ENCODE measurements around the gene KDF1. TPM values are rescaled to one million over a fixed set of nuclear protein-coding genes. Genes with fewer than 3 reads are reported as not detected.
"Not testable (repeated sequence)": the region's sequence is repeated elsewhere in the genome, so short reads cannot be mapped to it uniquely, and the experiment has no call there.

KDF1 gene
- total and polyA plus RNA-seq, 2 donors = 2.0 to 2.3 TPM

GRCh38 chr1:26953374-26953773 is 6.9 kb downstream of the KDF1 start:
- no peaks in the 10 kb centered on the region for H3K4me1 ChIP-seq (ENCODE audit: insufficient read depth)
- no peaks in the 10 kb centered on the region for H3K36me3 ChIP-seq (ENCODE audit: insufficient read depth)
- H3K4me3 ChIP-seq (ENCODE audit: low read depth, low read length) = no peak overlapping the region
- H3K27ac ChIP-seq (ENCODE audit: low read depth) = no peak overlapping the region
- no peak for DNase-seq (ENCODE audit: extremely low spot score)
- 95% methylated on average over 5 of the region's 5 CpGs for WGBS

- no peak for DNase-seq (ENCODE audit: extremely low spot score)
Measured at GRCh38 chr1:26951821-26952497, 8.3 kb downstream of the KDF1 start.

DNA sequence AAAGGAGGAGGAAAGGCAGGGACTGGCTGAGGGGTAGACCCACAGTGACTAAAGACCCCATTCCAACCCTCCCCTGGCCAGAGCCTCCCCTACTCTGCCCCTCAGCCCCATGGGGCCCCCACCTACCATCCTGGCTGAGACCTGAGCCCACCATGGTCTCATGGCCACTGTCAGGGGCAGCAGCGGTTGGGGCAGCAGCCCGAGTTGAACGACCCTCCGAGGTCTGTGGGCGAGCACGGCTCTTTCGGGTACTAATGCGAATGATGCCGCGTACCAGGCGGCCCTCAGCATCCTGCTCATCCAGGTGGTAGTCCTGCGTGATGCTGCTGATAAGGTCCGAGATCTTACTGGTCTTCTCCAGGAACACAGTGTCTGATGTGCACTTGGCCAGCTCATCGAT is 9.1 kb downstream of the KDF1 start:
- H3K4me1 ChIP-seq (ENCODE audit: insufficient read depth) = no peaks in the 10 kb centered on the region
- no peak for DNase-seq (ENCODE audit: extremely low spot score)
- 93% methylated on average over 14 of the region's 14 CpGs for WGBS
- no peak overlapping the region for H3K4me3 ChIP-seq (ENCODE audit: low read depth, low read length)
- no peaks in the 10 kb centered on the region for H3K36me3 ChIP-seq (ENCODE audit: insufficient read depth)
- no peak overlapping the region for H3K27ac ChIP-seq (ENCODE audit: low read depth)

More at GRCh38 chr1:26951821-26952497, 8.3 kb downstream of the KDF1 start:
- Histone ChIP-seq H3K27ac (ENCODE audit: low read depth) (no peak overlapping the region), H3K4me3 (ENCODE audit: low read depth, low read length) (no peak overlapping the region), H3K4me1 (ENCODE audit: insufficient read depth) (no peaks in the 10 kb centered on the region), H3K36me3 (ENCODE audit: insufficient read depth) (no peaks in the 10 kb centered on the region)
- WGBS = 86% methylated on average over 24 of the region's 24 CpGs

- H3K4me3 ChIP-seq (ENCODE audit: low read depth, low read length) = no peak overlapping the region
- no peak for DNase-seq (ENCODE audit: extremely low spot score)
- H3K36me3 ChIP-seq (ENCODE audit: insufficient read depth) = no peaks in the 10 kb centered on the region
- 64% methylated on average over 8 of the region's 8 CpGs for WGBS
- H3K27ac ChIP-seq (ENCODE audit: low read depth) = no peak overlapping the region
- no peaks in the 10 kb centered on the region for H3K4me1 ChIP-seq (ENCODE audit: insufficient read depth)
Measured at GRCh38 chr1:26950602-26951001, 9.7 kb downstream of the KDF1 start.

GRCh38 chr1:26949926-26950319 is 10.3 kb downstream of the KDF1 start:
- Histone ChIP-seq H3K4me1 (ENCODE audit: insufficient read depth) (no peaks in the 10 kb centered on the region), H3K36me3 (ENCODE audit: insufficient read depth) (no peaks in the 10 kb centered on the region), H3K27ac (ENCODE audit: low read depth) (no peak overlapping the region), H3K4me3 (ENCODE audit: low read depth, low read length) (no peak overlapping the region)
- 70% methylated on average over 3 of the region's 3 CpGs for WGBS
- no peak for DNase-seq (ENCODE audit: extremely low spot score)

- Histone ChIP-seq H3K36me3 (ENCODE audit: insufficient read depth) (no peaks in the 10 kb centered on the region), H3K4me1 (ENCODE audit: insufficient read depth) (no peaks in the 10 kb centered on the region), H3K27ac (ENCODE audit: low read depth) (no peak overlapping the region), H3K4me3 (ENCODE audit: low read depth, low read length) (no peak overlapping the region)
- no peak for DNase-seq (ENCODE audit: extremely low spot score)
- 52% methylated on average over 1 of the region's 1 CpG for WGBS
Measured at GRCh38 chr1:26949266-26949925, 10.9 kb downstream of the KDF1 start.

DNA sequence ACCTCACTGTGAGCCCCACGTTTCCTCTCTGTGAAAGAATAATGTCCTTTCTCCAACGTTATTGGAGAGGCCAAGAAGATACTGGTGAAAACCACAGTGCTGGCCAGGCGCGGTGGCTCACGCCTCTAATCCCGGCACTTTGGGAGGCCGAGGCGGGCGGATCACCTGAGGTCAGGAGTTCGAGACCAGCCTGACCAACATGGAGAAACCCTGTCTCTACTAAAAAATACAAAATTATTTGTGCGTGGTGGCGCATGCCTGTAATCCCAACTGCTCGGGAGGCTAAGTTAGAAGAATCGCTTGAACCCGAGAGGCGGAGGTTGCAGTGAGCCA is 11.6 kb downstream of the KDF1 start:
- DNase-seq (ENCODE audit: extremely low spot score); H3K27ac ChIP-seq (ENCODE audit: low read depth); H3K36me3 ChIP-seq (ENCODE audit: insufficient read depth); H3K4me1 ChIP-seq (ENCODE audit: insufficient read depth); H3K4me3 ChIP-seq (ENCODE audit: low read depth, low read length): not testable (repeated sequence)
- 90% methylated on average over 16 of the region's 16 CpGs for WGBS

GRCh38 chr1:26946270-26946669 is 14.0 kb downstream of the KDF1 start:
- H3K36me3 ChIP-seq (ENCODE audit: insufficient read depth) = peaks cover 3% of the 10 kb centered on the region
- DNase-seq (ENCODE audit: extremely low spot score) = no peak
- WGBS = 70% methylated on average over 4 of the region's 4 CpGs
- H3K27ac ChIP-seq (ENCODE audit: low read depth) = peak overlapping the region; percentile 1
- no peak overlapping the region for H3K4me3 ChIP-seq (ENCODE audit: low read depth, low read length)
- no peaks in the 10 kb centered on the region for H3K4me1 ChIP-seq (ENCODE audit: insufficient read depth)

GRCh38 chr1:26945728-26946127 is 14.5 kb downstream of the KDF1 start:
- DNase-seq (ENCODE audit: extremely low spot score) = no peak
- WGBS = 58% methylated on average over 8 of the region's 8 CpGs
- Histone ChIP-seq H3K36me3 (ENCODE audit: insufficient read depth) (peaks cover 3% of the 10 kb centered on the region), H3K27ac (ENCODE audit: low read depth) (no peak overlapping the region), H3K4me3 (ENCODE audit: low read depth, low read length) (no peak overlapping the region), H3K4me1 (ENCODE audit: insufficient read depth) (no peaks in the 10 kb centered on the region)

DNA sequence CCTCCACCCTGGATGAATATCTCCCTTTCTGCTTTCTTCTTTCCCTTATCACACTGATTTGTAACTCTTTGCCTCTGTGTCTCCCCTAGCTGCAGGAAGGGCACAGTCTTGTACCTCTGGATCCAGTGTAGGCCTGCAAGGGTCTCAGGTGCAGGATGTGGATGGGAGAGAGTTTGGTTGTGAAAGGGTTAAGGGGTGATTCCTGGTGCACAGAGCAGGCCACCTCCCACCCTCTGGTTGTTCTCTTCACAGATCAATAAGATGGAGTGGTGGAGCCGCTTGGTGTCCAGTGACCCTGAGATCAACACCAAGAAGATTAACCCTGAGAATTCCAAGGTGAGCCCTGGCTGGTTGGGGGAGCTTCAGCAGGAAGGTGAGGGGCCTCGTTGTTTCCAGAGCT is 15.1 kb downstream of the KDF1 start:
- Histone ChIP-seq H3K4me3 (ENCODE audit: low read depth, low read length) (no peak overlapping the region), H3K27ac (ENCODE audit: low read depth) (no peak overlapping the region), H3K4me1 (ENCODE audit: insufficient read depth) (no peaks in the 10 kb centered on the region), H3K36me3 (ENCODE audit: insufficient read depth) (peaks cover 3% of the 10 kb centered on the region)
- 55% methylated on average over 2 of the region's 2 CpGs for WGBS
- no peak for DNase-seq (ENCODE audit: extremely low spot score)

DNA sequence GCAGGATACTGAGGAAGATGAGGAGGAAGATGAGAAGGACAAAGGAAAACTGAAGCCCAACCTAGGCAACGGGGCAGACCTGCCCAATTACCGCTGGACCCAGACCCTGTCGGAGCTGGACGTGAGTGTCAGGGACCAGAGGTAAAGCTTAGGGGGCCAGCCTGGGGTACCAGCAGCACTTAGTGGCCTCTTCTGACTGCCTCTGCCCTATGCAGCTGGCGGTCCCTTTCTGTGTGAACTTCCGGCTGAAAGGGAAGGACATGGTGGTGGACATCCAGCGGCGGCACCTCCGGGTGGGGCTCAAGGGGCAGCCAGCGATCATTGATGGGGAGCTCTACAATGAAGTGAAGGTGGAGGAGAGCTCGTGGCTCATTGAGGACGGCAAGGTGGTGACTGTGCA is 17.6 kb downstream of the KDF1 start:
- WGBS = 95% methylated on average over 12 of the region's 12 CpGs
- no peak for DNase-seq (ENCODE audit: extremely low spot score)
- H3K4me3 ChIP-seq (ENCODE audit: low read depth, low read length) = no peak overlapping the region
- peaks cover 3% of the 10 kb centered on the region for H3K36me3 ChIP-seq (ENCODE audit: insufficient read depth)
- H3K4me1 ChIP-seq (ENCODE audit: insufficient read depth) = no peaks in the 10 kb centered on the region
- no peak overlapping the region for H3K27ac ChIP-seq (ENCODE audit: low read depth)

DNA sequence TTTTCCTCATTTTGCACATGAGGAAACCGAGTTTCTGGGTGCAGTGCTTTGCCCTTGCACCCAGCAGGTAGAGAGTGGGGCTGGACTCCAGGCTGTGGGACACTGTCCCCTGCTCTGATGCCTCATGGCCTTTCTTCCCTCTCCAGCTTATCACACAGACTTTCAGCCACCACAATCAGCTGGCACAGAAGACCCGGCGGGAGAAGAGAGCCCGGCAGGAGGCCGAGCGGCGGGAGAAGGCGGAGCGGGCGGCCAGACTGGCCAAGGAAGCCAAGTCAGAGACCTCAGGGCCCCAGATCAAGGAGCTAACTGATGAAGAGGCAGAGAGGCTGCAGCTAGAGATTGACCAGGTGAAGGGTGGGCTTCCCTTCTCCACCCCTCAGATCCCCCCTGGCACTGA is 19.0 kb downstream of the KDF1 start:
- 96% methylated on average over 10 of the region's 10 CpGs for WGBS
- no peaks in the 10 kb centered on the region for H3K4me1 ChIP-seq (ENCODE audit: insufficient read depth)
- H3K27ac ChIP-seq (ENCODE audit: low read depth) = no peak overlapping the region
- no peak for DNase-seq (ENCODE audit: extremely low spot score)
- H3K4me3 ChIP-seq (ENCODE audit: low read depth, low read length) = no peak overlapping the region
- peaks cover 3% of the 10 kb centered on the region for H3K36me3 ChIP-seq (ENCODE audit: insufficient read depth)

GRCh38 chr1:26938659-26939025 is 21.6 kb downstream of the KDF1 start:
- H3K36me3 ChIP-seq (ENCODE audit: insufficient read depth) = peaks cover 5% of the 10 kb centered on the region
- 93% methylated on average over 2 of the region's 2 CpGs for WGBS

GRCh38 chr1:26938004-26938658 is 22.1 kb downstream of the KDF1 start:
- peaks cover 5% of the 10 kb centered on the region for H3K36me3 ChIP-seq (ENCODE audit: insufficient read depth)

More at GRCh38 chr1:26938659-26939025, 21.6 kb downstream of the KDF1 start:
- no peak overlapping the region for H3K27ac ChIP-seq (ENCODE audit: low read depth)
- DNase-seq (ENCODE audit: extremely low spot score) = no peak
- H3K4me1 ChIP-seq (ENCODE audit: insufficient read depth) = no peaks in the 10 kb centered on the region
- no peak overlapping the region for H3K4me3 ChIP-seq (ENCODE audit: low read depth, low read length)

More at GRCh38 chr1:26938004-26938658, 22.1 kb downstream of the KDF1 start:
- Histone ChIP-seq H3K4me3 (ENCODE audit: low read depth, low read length) (no peak overlapping the region), H3K4me1 (ENCODE audit: insufficient read depth) (no peaks in the 10 kb centered on the region), H3K27ac (ENCODE audit: low read depth) (no peak overlapping the region)
- DNase-seq (ENCODE audit: extremely low spot score) = no peak
- 91% methylated on average over 4 of the region's 4 CpGs for WGBS
